Measurements from ENCODE around the gene EXOSC1. TPM values are rescaled to one million over a fixed set of nuclear protein-coding genes. Genes with fewer than 3 reads are reported as not detected.

The EXOSC1 gene
- 10 to 100 TPM; 21.9 to 41.9 (median 30.7) TPM for total RNA-seq

GRCh38 chr10:97445722-97446639 lies at the start of gene EXOSC1, which contains the start of gene ZDHHC16:
TSS of gene EXOSC1 (minus strand) at chr10:97446006. CDS start at chr10:97445985, 21 bp downstream.
TSS of gene ZDHHC16 (plus strand) at chr10:97446175. CDS start at chr10:97451676, 5,501 bp downstream.
- peak; percentile 32 for TF ChIP-seq POLR2A (IDR thresholded peaks at IDR 0.05; ENCODE audit: low read depth)
- TF ChIP-seq CTCF (IDR thresholded peaks at IDR 0.05), result peak in 1 of 3 experiments; percentile 45
- peak; percentile 89 to 92 for TF ChIP-seq POLR2AphosphoS5 (IDR thresholded peaks at IDR 0.05)
- no peak for TF ChIP-seq EP300 (IDR thresholded peaks at IDR 0.05)
- Histone ChIP-seq H3K9me3 (no peaks in the 10 kb centered on the region), H3K4me3 (peak within 1 kb of the TSS; percentile 77 to 92 (median 90)), H3K4me1 (peaks cover 33 to 55% (median 45%) of the 10 kb centered on the region in 4 donors), H3K27ac (replicated peaks in 1 of 4) (peak within 1 kb of the TSS; percentile 74 to 85 (median 80)), H3K27me3 (no peaks in the 10 kb centered on the region), H3K36me3 (peaks cover 1 to 22% (median 12%) of the 10 kb centered on the region in 4 donors)
- intact Hi-C loops (cut with DNase I), result no loop called here
- DNase-seq (ENCODE audit: extremely low spot score), result peak; percentile 98
- 0% methylated on average over 21 of the region's 66 CpGs for WGBS

- TF ChIP-seq POLR2A (IDR thresholded peaks at IDR 0.05; ENCODE audit: low read depth) (no peak), EP300 (IDR thresholded peaks at IDR 0.05) (no peak), CTCF (IDR thresholded peaks at IDR 0.05) (no peak), POLR2AphosphoS5 (IDR thresholded peaks at IDR 0.05) (no peak)
- no peaks in the 10 kb centered on the region for H3K27me3 ChIP-seq
- H3K9me3 ChIP-seq, result no peaks in the 10 kb centered on the region
- DNase-seq (ENCODE audit: extremely low spot score), result no peak
- H3K27ac ChIP-seq (replicated peaks in 1 of 4), result peak overlapping the region in 3 of 4 donors; percentile 18 to 56 (median 42)
- intact Hi-C loops (cut with DNase I), result loop anchor here (5.0 kb wide), 2 partner anchors 33 to 57 kb away; no protein-coding TSS in a partner anchor
- H3K4me3 ChIP-seq, result no peak overlapping the region
- whole genome bisulfite sequencing, result 39% methylated on average over 7 of the region's 7 CpGs
- H3K36me3 ChIP-seq, result peaks cover 0 to 6% (median 0%) of the 10 kb centered on the region in 4 donors
- peaks cover 55 to 70% (median 65%) of the 10 kb centered on the region in 4 donors for H3K4me1 ChIP-seq
Measured at GRCh38 chr10:97494863-97495506, 49.2 kb upstream of the EXOSC1 start.

GRCh38 chr10:97494151-97494550 lies 48.3 kb upstream of the EXOSC1 start:
- WGBS, result 39% methylated on average over 2 of the region's 2 CpGs
- TF ChIP-seq EP300 (IDR thresholded peaks at IDR 0.05), result no peak
- TF ChIP-seq POLR2AphosphoS5 (IDR thresholded peaks at IDR 0.05), result no peak
- TF ChIP-seq CTCF (IDR thresholded peaks at IDR 0.05), result no peak
- no peak for TF ChIP-seq POLR2A (IDR thresholded peaks at IDR 0.05; ENCODE audit: low read depth)
- intact Hi-C loops (cut with DNase I), result no loop called here
- DNase-seq (ENCODE audit: extremely low spot score), result no peak
- Histone ChIP-seq H3K27ac (replicated peaks in 1 of 4) (peak overlapping the region in 2 of 4 donors; percentile 4 to 56), H3K36me3 (peaks cover 0 to 6% (median 0%) of the 10 kb centered on the region in 4 donors), H3K27me3 (no peaks in the 10 kb centered on the region), H3K4me1 (peaks cover 60 to 74% (median 68%) of the 10 kb centered on the region in 4 donors), H3K4me3 (no peak overlapping the region), H3K9me3 (no peaks in the 10 kb centered on the region)

- TF ChIP-seq EP300 (IDR thresholded peaks at IDR 0.05) (no peak), POLR2A (IDR thresholded peaks at IDR 0.05; ENCODE audit: low read depth) (no peak), POLR2AphosphoS5 (IDR thresholded peaks at IDR 0.05) (no peak), CTCF (IDR thresholded peaks at IDR 0.05) (no peak)
- intact Hi-C loops (cut with DNase I), result no loop called here
- no peaks in the 10 kb centered on the region for H3K27me3 ChIP-seq
- WGBS, result 80% methylated on average over 1 of the region's 2 CpGs
- peaks cover 0 to 6% (median 0%) of the 10 kb centered on the region in 4 donors for H3K36me3 ChIP-seq
- no peak for DNase-seq (ENCODE audit: extremely low spot score)
- peaks cover 47 to 60% (median 58%) of the 10 kb centered on the region in 4 donors for H3K4me1 ChIP-seq
- H3K27ac ChIP-seq (replicated peaks in 1 of 4), result peak overlapping the region; percentile 16 to 47 (median 38)
- H3K9me3 ChIP-seq, result no peaks in the 10 kb centered on the region
- no peak overlapping the region for H3K4me3 ChIP-seq
Measured at GRCh38 chr10:97490592-97490991, 44.8 kb upstream of the EXOSC1 start.

Measured in esophagus muscularis mucosa (tissue), 4 donors.